ENCODE measurements around the gene AZIN2. TPM values are rescaled to one million over a fixed set of nuclear protein-coding genes. Genes with fewer than 3 reads are reported as not detected.
"Not testable (repeated sequence)": the region's sequence is repeated elsewhere in the genome, so short reads cannot be mapped to it uniquely, and the experiment has no call there.

The AZIN2 gene
- total and polyA plus RNA-seq, 2 donors (not counting 3 experiments of a cell fraction or from before 2014, with no cell fraction given): 0.91 to 1.4 TPM

DNA sequence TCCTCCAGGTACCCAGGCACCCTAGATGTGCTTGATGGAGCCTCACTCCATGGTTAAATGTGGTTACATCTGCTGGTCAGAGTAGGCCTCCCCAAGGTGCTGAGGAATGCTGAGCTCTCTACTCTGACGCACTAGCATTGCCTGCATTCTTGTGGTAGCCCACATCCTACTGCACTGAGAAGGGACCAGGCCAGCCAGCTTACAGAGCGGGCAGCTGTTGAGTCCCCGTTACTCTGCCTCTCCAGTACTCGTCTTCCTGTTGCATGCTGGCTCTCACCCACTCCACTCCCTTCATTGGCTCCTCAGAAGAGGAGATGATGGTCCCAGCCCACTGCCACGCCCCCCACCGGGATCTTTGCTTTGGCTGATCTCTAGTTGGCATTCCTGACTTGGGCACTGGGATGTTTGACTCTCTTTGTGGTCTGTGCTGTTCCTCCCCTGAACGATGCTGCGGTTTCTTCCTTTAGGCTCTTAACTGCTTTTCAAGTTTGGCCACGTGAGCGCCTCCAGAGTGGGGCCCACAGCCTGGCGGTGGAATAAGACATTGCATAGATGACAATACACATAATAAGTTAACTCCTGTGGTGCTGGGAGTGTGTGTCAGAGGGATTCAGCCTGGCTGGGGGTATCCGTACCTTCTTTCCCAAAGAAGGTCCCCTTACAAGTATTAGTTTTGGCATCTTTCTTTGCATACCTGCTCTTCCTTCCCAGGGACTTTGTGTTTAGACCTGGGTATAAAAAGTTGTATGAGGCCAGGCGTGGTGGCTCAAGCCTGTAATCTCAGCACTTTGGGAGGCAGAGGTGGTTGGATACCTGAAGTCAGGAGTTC, 18.6 kb downstream of the AZIN2 start:
- H4K20me1 ChIP-seq (replicated peaks; ENCODE audit: control insufficient read depth, extremely low read depth, insufficient read depth, low read length): no peaks in the 10 kb centered on the region
- DNase-seq (ENCODE audit: low read depth, low spot score): no peak
- H2AFZ ChIP-seq (ENCODE audit: low read depth, low read length): no peak overlapping the region
- H3K9ac ChIP-seq (replicated peaks; ENCODE audit: extremely low read depth, insufficient read depth, low read length): no peak overlapping the region
- no peaks in the 10 kb centered on the region for H3K9me1 ChIP-seq (replicated peaks; ENCODE audit: control insufficient read depth, extremely low read depth, insufficient read depth, low read length)
- H3K4me3 ChIP-seq (replicated peaks in 1 of 3; ENCODE audit: insufficient read depth in 1 of 3, low read depth in 1 of 3, low read length in 3 of 3): no peak overlapping the region
- TF ChIP-seq MYC (IDR thresholded peaks at IDR 0.05; ENCODE audit: low read depth, low read length) (no peak), EZH2 (IDR thresholded peaks at IDR 0.05; ENCODE audit: borderline replicate concordance, low read depth, low read length, severe bottlenecking) (no peak), FOS (IDR thresholded peaks at IDR 0.05; ENCODE audit: borderline replicate concordance, insufficient read depth, low read length) (no peak), POLR2A (IDR thresholded peaks at IDR 0.05; ENCODE audit: low read depth, low read length) (no peak), POLR2AphosphoS5 (IDR thresholded peaks at IDR 0.05; ENCODE audit: insufficient read depth, low read depth, low read length) (no peak), GATA2 (IDR thresholded peaks at IDR 0.05; ENCODE audit: insufficient read depth, insufficient read length, low read depth, low read length) (no peak), CTCF (IDR thresholded peaks at IDR 0.05; ENCODE audit: extremely low read depth in 1 of 2, insufficient read depth in 1 of 2, low read depth in 1 of 2, low read length in 2 of 2) (no peak), JUN (IDR thresholded peaks at IDR 0.05; ENCODE audit: borderline replicate concordance, insufficient read depth, insufficient read length, low read depth) (no peak)
- TF ChIP-seq, protein P1, sequence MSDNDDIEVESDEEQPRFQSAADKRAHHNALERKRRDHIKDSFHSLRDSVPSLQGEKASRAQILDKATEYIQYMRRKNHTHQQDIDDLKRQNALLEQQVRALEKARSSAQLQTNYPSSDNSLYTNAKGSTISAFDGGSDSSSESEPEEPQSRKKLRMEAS (IDR thresholded peaks at IDR 0.05; ENCODE audit: insufficient read depth, insufficient read length): no peak
- BruUV-seq (replicated peaks): no TSS peak
- intact Hi-C loops (cut with micrococcal nuclease): no loop called here
- no peak overlapping the region for H3K27ac ChIP-seq (ENCODE audit: insufficient read depth, low read depth, low read length)
- H3K36me3 ChIP-seq (ENCODE audit: control insufficient read depth in 2 of 2, extremely low read depth in 1 of 2, insufficient read depth in 2 of 2, low read length in 2 of 2): no peaks in the 10 kb centered on the region
- no peaks in the 10 kb centered on the region for H3K9me3 ChIP-seq (replicated peaks; ENCODE audit: control insufficient read depth, insufficient read depth, low read length)
- FAIRE-seq: no peak
- H3K79me2 ChIP-seq (ENCODE audit: control insufficient read depth, insufficient read depth, low read length): no peaks in the 10 kb centered on the region
- ChIA-PET POLR2A (no interaction called here), CTCF (no interaction called here)
- dilution Hi-C loops (cut with MboI; ENCODE audit: extremely low pct_ligation_motif_present, low sequenced_read_pairs): no loop called here
- no peaks in the 10 kb centered on the region for H3K4me1 ChIP-seq (ENCODE audit: control insufficient read depth, extremely low read depth, insufficient read depth, low read length)
- H3K27me3 ChIP-seq (ENCODE audit: control insufficient read depth in 2 of 2, insufficient read depth in 2 of 2, low read length in 2 of 2): peaks cover 0 to 3% of the 10 kb centered on the region in 2 experiments
- H3K4me2 ChIP-seq (ENCODE audit: insufficient read depth, low read length): no peak overlapping the region

GRCh38 chr1:33100119-33100415, 19.1 kb downstream of the AZIN2 start:
- CTCF ChIA-PET; BruUV-seq (replicated peaks); dilution Hi-C loops (cut with MboI; ENCODE audit: extremely low pct_ligation_motif_present, low sequenced_read_pairs); H3K4me3 ChIP-seq (replicated peaks in 1 of 3; ENCODE audit: insufficient read depth in 1 of 3, low read depth in 1 of 3, low read length in 3 of 3); intact Hi-C loops (cut with micrococcal nuclease); H4K20me1 ChIP-seq (replicated peaks; ENCODE audit: control insufficient read depth, extremely low read depth, insufficient read depth, low read length); H3K4me2 ChIP-seq (ENCODE audit: insufficient read depth, low read length); H3K79me2 ChIP-seq (ENCODE audit: control insufficient read depth, insufficient read depth, low read length); H3K9ac ChIP-seq (replicated peaks; ENCODE audit: extremely low read depth, insufficient read depth, low read length); FAIRE-seq; H3K9me3 ChIP-seq (replicated peaks; ENCODE audit: control insufficient read depth, insufficient read depth, low read length); POLR2A ChIA-PET; H3K9me1 ChIP-seq (replicated peaks; ENCODE audit: control insufficient read depth, extremely low read depth, insufficient read depth, low read length); H2AFZ ChIP-seq (ENCODE audit: low read depth, low read length); H3K27me3 ChIP-seq (ENCODE audit: control insufficient read depth in 2 of 2, insufficient read depth in 2 of 2, low read length in 2 of 2); H3K4me1 ChIP-seq (ENCODE audit: control insufficient read depth, extremely low read depth, insufficient read depth, low read length); H3K27ac ChIP-seq (ENCODE audit: insufficient read depth, low read depth, low read length); DNase-seq (ENCODE audit: low read depth, low spot score); H3K36me3 ChIP-seq (ENCODE audit: control insufficient read depth in 2 of 2, extremely low read depth in 1 of 2, insufficient read depth in 2 of 2, low read length in 2 of 2): not testable (repeated sequence)
